ENCODE results near the gene C9orf50.

- TF ChIP-seq CTCF (IDR thresholded peaks at IDR 0.05) (no peak), REST (IDR thresholded peaks at IDR 0.05; ENCODE audit: insufficient read depth in 1 of 2, low read depth in 2 of 2, low read length in 1 of 2) (no peak), TCF7L2 (IDR thresholded peaks at IDR 0.05; ENCODE audit: low read depth, low read length) (no peak)
Measured at GRCh38 chr9:129567842-129568559, 52.9 kb downstream of the C9orf50 start.

Measured in Panc1 (cell line).